ENCODE measurements around the gene QRSL1. TPM values are rescaled to one million over a fixed set of nuclear protein-coding genes. Genes with fewer than 3 reads are reported as not detected.

The QRSL1 gene
- total and polyA plus RNA-seq, 3 donors from 2014 or later, result 9.1 to 13.3 (median 9.2) TPM

DNA sequence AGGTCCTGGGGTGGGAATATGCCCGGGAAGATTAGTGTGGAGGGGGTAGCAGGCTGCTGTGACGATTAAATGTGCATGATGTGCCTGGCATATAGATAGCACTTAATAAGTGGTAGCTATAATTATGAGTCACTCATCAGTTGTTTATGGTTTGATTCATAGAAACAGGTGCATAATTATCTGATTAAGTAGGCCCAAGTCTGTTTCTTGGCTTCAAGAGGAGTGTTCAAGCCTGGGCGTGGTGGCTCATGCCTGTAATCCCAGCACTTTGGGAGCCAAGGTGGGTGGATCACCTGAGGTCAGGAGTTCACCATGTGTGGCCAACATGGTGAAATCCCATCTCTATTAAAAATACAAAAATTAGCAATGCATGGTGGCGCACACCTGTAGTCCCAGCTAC lies 74.9 kb downstream of the QRSL1 start:
- Histone ChIP-seq H3K27ac (no peak overlapping the region), H3K4me3 (no peak overlapping the region), H3K27me3 (no peaks in the 10 kb centered on the region), H3K9me3 (no peaks in the 10 kb centered on the region), H3K36me3 (ENCODE audit: low read depth, missing control alignments) (no peaks in the 10 kb centered on the region), H3K4me1 (no peaks in the 10 kb centered on the region)
- TF ChIP-seq POLR2A (IDR thresholded peaks at IDR 0.05), result no peak
- TF ChIP-seq, protein P1, sequence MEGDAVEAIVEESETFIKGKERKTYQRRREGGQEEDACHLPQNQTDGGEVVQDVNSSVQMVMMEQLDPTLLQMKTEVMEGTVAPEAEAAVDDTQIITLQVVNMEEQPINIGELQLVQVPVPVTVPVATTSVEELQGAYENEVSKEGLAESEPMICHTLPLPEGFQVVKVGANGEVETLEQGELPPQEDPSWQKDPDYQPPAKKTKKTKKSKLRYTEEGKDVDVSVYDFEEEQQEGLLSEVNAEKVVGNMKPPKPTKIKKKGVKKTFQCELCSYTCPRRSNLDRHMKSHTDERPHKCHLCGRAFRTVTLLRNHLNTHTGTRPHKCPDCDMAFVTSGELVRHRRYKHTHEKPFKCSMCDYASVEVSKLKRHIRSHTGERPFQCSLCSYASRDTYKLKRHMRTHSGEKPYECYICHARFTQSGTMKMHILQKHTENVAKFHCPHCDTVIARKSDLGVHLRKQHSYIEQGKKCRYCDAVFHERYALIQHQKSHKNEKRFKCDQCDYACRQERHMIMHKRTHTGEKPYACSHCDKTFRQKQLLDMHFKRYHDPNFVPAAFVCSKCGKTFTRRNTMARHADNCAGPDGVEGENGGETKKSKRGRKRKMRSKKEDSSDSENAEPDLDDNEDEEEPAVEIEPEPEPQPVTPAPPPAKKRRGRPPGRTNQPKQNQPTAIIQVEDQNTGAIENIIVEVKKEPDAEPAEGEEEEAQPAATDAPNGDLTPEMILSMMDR (IDR thresholded peaks at IDR 0.05), result no peak
- no peak for DNase-seq
- 95 to 97% methylated on average over 4 of the region's 4 CpGs for WGBS, 2 donors
- intact Hi-C loops (cut with DNase I; ENCODE audit: low total_unique reads), result no loop called here

DNA sequence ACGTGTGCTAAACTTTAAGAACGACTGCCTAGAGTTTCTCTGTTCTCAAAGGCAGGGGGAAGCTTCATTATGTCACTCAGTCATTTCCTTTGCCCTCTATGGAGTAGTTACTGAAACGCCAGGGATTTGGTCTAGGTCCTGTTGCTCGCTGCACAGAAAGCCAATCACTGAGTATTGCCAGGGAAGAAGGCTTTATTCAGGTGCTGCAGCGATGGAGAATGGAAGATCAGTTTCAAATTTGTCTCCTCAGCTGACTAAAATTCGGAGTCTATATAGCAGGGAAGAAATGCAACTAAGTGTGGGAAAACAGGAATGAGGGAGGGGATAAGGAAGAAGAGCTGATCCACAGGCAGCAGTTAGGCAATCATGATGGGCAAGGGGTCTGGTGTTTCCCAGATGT lies 75.8 kb downstream of the QRSL1 start:
- Histone ChIP-seq H3K9me3 (no peaks in the 10 kb centered on the region), H3K4me3 (no peak overlapping the region)
- WGBS, 2 donors, result 87 to 94% methylated on average over 6 of the region's 6 CpGs

DNA sequence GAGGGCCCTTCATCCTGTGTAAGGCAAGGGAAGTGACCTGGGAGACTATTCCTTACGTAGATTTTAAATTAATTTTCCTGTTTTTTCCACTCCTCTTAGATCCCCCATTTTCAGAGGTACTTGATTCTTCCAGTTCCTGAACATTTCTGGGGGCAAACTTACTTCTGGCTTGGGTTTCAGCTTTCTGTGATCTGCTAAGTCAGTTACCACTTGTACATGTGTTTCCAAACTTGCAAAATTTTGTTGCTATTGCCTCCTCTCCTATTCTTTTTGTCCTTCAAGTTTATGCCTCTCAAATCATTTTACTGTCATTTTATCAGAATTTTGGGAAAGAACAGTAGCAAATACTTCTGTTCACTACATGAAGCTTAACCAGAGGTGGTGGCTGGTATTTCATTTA lies 81.2 kb downstream of the QRSL1 start:
- Histone ChIP-seq H3K27ac (no peak overlapping the region), H3K27me3 (no peaks in the 10 kb centered on the region), H3K36me3 (ENCODE audit: low read depth, missing control alignments) (no peaks in the 10 kb centered on the region), H3K9me3 (no peaks in the 10 kb centered on the region), H3K4me1 (no peaks in the 10 kb centered on the region), H3K4me3 (no peak overlapping the region)
- 64 to 82% methylated on average over 1 of the region's 1 CpG for WGBS, 2 donors
- TF ChIP-seq POLR2A (IDR thresholded peaks at IDR 0.05), result no peak
- TF ChIP-seq, protein P1 (IDR thresholded peaks at IDR 0.05), result no peak
- DNase-seq, result no peak
- intact Hi-C loops (cut with DNase I; ENCODE audit: low total_unique reads), result no loop called here

More for the DNA sequence above, 75.8 kb downstream of the QRSL1 start:
- Histone ChIP-seq H3K27ac (no peak overlapping the region), H3K36me3 (ENCODE audit: low read depth, missing control alignments) (no peaks in the 10 kb centered on the region), H3K4me1 (no peaks in the 10 kb centered on the region), H3K27me3 (no peaks in the 10 kb centered on the region)
- no peak for DNase-seq
- intact Hi-C loops (cut with DNase I; ENCODE audit: low total_unique reads), result no loop called here
- no peak for TF ChIP-seq POLR2A (IDR thresholded peaks at IDR 0.05)
- TF ChIP-seq, protein P1 (IDR thresholded peaks at IDR 0.05), result no peak

DNA sequence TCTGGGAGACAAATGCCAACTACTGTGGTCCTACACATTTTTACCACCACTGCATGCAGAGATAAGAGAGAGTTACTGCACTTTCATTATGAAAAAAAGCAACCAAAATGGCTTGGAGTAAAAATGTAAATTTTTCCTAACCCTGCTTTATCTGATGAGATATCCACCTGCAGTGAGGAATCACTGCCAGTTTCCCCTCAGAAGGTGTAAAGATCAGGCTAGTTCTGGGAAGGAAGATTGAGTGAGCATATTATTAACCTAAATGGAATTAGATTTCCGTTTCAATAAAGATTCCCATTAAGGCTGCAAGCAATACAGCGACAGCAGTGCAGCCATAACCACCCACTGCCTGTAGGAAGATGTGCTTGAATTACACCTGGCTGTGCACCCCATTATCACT lies 84.9 kb downstream of the QRSL1 start:
- intact Hi-C loops (cut with DNase I; ENCODE audit: low total_unique reads), result no loop called here
- Histone ChIP-seq H3K27ac (no peak overlapping the region), H3K4me1 (no peaks in the 10 kb centered on the region), H3K9me3 (no peaks in the 10 kb centered on the region), H3K4me3 (no peak overlapping the region), H3K27me3 (no peaks in the 10 kb centered on the region), H3K36me3 (ENCODE audit: low read depth, missing control alignments) (no peaks in the 10 kb centered on the region)
- no peak for DNase-seq
- TF ChIP-seq POLR2A (IDR thresholded peaks at IDR 0.05), result no peak
- TF ChIP-seq, protein P1 (IDR thresholded peaks at IDR 0.05), result no peak
- 88 to 90% methylated on average over 2 of the region's 2 CpGs for WGBS, 2 donors

DNA sequence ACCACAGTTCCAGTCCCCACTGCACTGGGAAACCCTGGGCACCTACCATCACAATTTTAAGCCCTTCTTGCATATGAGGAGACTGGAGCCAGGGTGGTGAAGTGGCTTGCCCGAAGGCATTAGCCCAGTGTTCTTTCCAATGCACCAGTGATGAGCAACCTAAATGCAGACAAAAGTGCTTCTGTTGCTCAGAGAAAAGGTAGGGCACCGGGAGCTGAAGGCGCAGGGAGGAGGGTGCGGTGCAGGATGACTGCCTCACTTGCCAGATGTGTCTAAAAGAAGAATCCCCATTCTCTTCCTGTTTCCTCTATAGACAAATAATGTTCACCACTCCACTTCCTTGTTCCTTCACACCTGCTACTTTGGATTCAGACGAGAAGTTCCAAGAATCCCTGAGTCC lies 86.5 kb downstream of the QRSL1 start:
- Histone ChIP-seq H3K4me1 (no peaks in the 10 kb centered on the region), H3K4me3 (no peak overlapping the region), H3K36me3 (ENCODE audit: low read depth, missing control alignments) (no peaks in the 10 kb centered on the region), H3K27ac (no peak overlapping the region), H3K27me3 (no peaks in the 10 kb centered on the region), H3K9me3 (no peaks in the 10 kb centered on the region)
- 74 to 77% methylated on average over 5 of the region's 5 CpGs for WGBS, 2 donors
- no peak for DNase-seq
- intact Hi-C loops (cut with DNase I; ENCODE audit: low total_unique reads), result no loop called here
- TF ChIP-seq POLR2A (IDR thresholded peaks at IDR 0.05), result no peak
- TF ChIP-seq, protein P1 (IDR thresholded peaks at IDR 0.05), result no peak

Data from testis (tissue), 3 donors.